ENCODE data around the gene MKLN1. TPM values are rescaled to one million over a fixed set of nuclear protein-coding genes. Genes with fewer than 3 reads are reported as not detected.

MKLN1 gene
- total and polyA plus RNA-seq, 2 of the 4 experiments (the other 2 are of a cell fraction) = 17.5 to 52.0 TPM

GRCh38 chr7:131312838-131313237 lies 14.8 kb upstream of the MKLN1 start:
- intact Hi-C loops (cut with micrococcal nuclease) = no loop called here

More at GRCh38 chr7:131312838-131313237, 14.8 kb upstream of the MKLN1 start:
- H3K9ac ChIP-seq (ENCODE audit: low read depth, low read length) = no peak overlapping the region
- no peak overlapping the region for H3K4ac ChIP-seq (ENCODE audit: low read depth, low read length)
- H2BK120ac ChIP-seq (ENCODE audit: low read depth, low read length) = no peak overlapping the region
- no peaks in the 10 kb centered on the region for H3K9me1 ChIP-seq (ENCODE audit: insufficient read depth, low read length)
- H3K23ac ChIP-seq (ENCODE audit: low read depth, low read length) = no peak overlapping the region
- ATAC-seq (ENCODE audit: low read depth) (no peak), DNase-seq (no peak)
- H3K27me3 ChIP-seq (ENCODE audit: control insufficient read depth, insufficient read depth, low read length) = no peaks in the 10 kb centered on the region
- H3K4me1 ChIP-seq (ENCODE audit: control insufficient read depth, insufficient read depth, low read length) = no peaks in the 10 kb centered on the region
- H2BK5ac ChIP-seq (ENCODE audit: low read depth, low read length, poor library complexity, severe bottlenecking) = no peak overlapping the region
- H2AFZ ChIP-seq (replicated peaks; ENCODE audit: low read length, poor library complexity) = no peak overlapping the region
- H4K91ac ChIP-seq (ENCODE audit: insufficient read depth, low read depth, low read length) = no peak overlapping the region
- H3K56ac ChIP-seq (ENCODE audit: extremely low read depth, insufficient read depth, low read length) = no peak overlapping the region
- no peak overlapping the region for H2AK5ac ChIP-seq (ENCODE audit: low read depth, low read length)
- no peak overlapping the region for H3K4me3 ChIP-seq (ENCODE audit: insufficient read depth, low read depth, low read length)
- no peaks in the 10 kb centered on the region for H3K79me1 ChIP-seq (ENCODE audit: low read depth in 1 of 2, low read length in 2 of 2)
- in situ Hi-C loops (cut with MboI; ENCODE audit: low sequenced_read_pairs) = no loop called here
- dilution Hi-C loops (cut with HindIII; ENCODE audit: low sequenced_read_pairs, unreplicated experiment) = no loop called here
- BruUV-seq (replicated peaks) = no TSS peak
- H2BK20ac ChIP-seq (ENCODE audit: low read depth, low read length) = no peak overlapping the region
- H2BK15ac ChIP-seq (ENCODE audit: low read depth, low read length) = no peak overlapping the region
- H3K9me3 ChIP-seq (ENCODE audit: control insufficient read depth, insufficient read depth, low read length) = no peaks in the 10 kb centered on the region
- H3K36me3 ChIP-seq (ENCODE audit: control insufficient read depth, insufficient read depth, low read length) = no peaks in the 10 kb centered on the region
- TF ChIP-seq MAZ (IDR thresholded peaks at IDR 0.05; ENCODE audit: borderline replicate concordance, low read depth, low read length) (no peak), NFE2L2 (IDR thresholded peaks at IDR 0.05; ENCODE audit: low read depth, low read length) (no peak), USF2 (IDR thresholded peaks at IDR 0.05; ENCODE audit: low read depth, low read length) (no peak), CTCF (conservative IDR thresholded peaks at IDR 0.05; ENCODE audit: low read depth, low read length) (no peak), SMC3 (IDR thresholded peaks at IDR 0.05; ENCODE audit: low read depth, low read length) (no peak)
- H2AK9ac ChIP-seq (replicated peaks; ENCODE audit: low read depth, low read length, poor library complexity) = no peak overlapping the region
- no peak overlapping the region for H3K4me2 ChIP-seq (ENCODE audit: low read depth, low read length)
- ChIA-PET POLR2A (ENCODE audit: unreplicated experiment) (no interaction called here), CTCF (no interaction called here)
- no peak overlapping the region for H3K27ac ChIP-seq (ENCODE audit: insufficient read depth, low read length)
- H4K5ac ChIP-seq (ENCODE audit: low read depth, low read length) = no peak overlapping the region
- H3K14ac ChIP-seq (replicated peaks; ENCODE audit: low read depth, low read length) = no peak overlapping the region
- no peaks in the 10 kb centered on the region for H4K20me1 ChIP-seq (ENCODE audit: insufficient read depth, low read length)
- no peak overlapping the region for H3K18ac ChIP-seq (ENCODE audit: low read depth, low read length)
- no CpG with 5 or more reads among the region's 1 CpG for WGBS, 2 experiments (ENCODE audit: extremely low coverage in 2 of 2, insufficient read length in 1 of 2)
- no peak overlapping the region for H4K8ac ChIP-seq (ENCODE audit: low read depth in 2 of 2, low read length in 2 of 2)
